ENCODE data around the gene TPRKB. TPM values are rescaled to one million over a fixed set of nuclear protein-coding genes. Genes with fewer than 3 reads are reported as not detected.
"Not testable (repeated sequence)": the region's sequence is repeated elsewhere in the genome, so short reads cannot be mapped to it uniquely, and the experiment has no call there.

The TPRKB gene
- total RNA-seq, 1 donor from 2014 or later = 157 TPM

- Histone ChIP-seq H3K27me3 (no peaks in the 10 kb centered on the region), H3K79me2 (ENCODE audit: low read depth) (peaks cover 10% of the 10 kb centered on the region), H3K4me1 (peaks cover 2% of the 10 kb centered on the region), H3K4me2 (no peak overlapping the region), H2AFZ (replicated peaks) (no peak overlapping the region), H3K9me3 (ENCODE audit: low read depth) (no peaks in the 10 kb centered on the region), H4K20me1 (ENCODE audit: low read depth) (peaks cover 3% of the 10 kb centered on the region), H3K4me3 (no peak overlapping the region), H3F3A (ENCODE audit: low read depth) (no peaks in the 10 kb centered on the region), H3K36me3 (no peaks in the 10 kb centered on the region), H3K27ac (no peak overlapping the region), H3K9ac (no peak overlapping the region)
- Mint-ChIP-seq H3K4me3 (no peak overlapping the region), H3K27ac (no peak overlapping the region), H3K36me3 (peaks cover 14% of the 10 kb centered on the region), H3K27me3 (ENCODE audit: insufficient read depth, low read depth) (no peaks in the 10 kb centered on the region), H3K4me1 (peaks cover 2% of the 10 kb centered on the region), H3K9me3 (no peaks in the 10 kb centered on the region)
- no peak for DNase-seq (ENCODE audit: low spot score)
- TF ChIP-seq, protein P1, sequence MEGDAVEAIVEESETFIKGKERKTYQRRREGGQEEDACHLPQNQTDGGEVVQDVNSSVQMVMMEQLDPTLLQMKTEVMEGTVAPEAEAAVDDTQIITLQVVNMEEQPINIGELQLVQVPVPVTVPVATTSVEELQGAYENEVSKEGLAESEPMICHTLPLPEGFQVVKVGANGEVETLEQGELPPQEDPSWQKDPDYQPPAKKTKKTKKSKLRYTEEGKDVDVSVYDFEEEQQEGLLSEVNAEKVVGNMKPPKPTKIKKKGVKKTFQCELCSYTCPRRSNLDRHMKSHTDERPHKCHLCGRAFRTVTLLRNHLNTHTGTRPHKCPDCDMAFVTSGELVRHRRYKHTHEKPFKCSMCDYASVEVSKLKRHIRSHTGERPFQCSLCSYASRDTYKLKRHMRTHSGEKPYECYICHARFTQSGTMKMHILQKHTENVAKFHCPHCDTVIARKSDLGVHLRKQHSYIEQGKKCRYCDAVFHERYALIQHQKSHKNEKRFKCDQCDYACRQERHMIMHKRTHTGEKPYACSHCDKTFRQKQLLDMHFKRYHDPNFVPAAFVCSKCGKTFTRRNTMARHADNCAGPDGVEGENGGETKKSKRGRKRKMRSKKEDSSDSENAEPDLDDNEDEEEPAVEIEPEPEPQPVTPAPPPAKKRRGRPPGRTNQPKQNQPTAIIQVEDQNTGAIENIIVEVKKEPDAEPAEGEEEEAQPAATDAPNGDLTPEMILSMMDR (IDR thresholded peaks at IDR 0.05) = no peak
These were observed 6.3 kb downstream of the TPRKB start for GRCh38 chr2:73730810-73731209.

GRCh38 chr2:73728711-73729110, 8.4 kb downstream of the TPRKB start:
- H3K9me3 ChIP-seq (ENCODE audit: low read depth) = no peaks in the 10 kb centered on the region
- no peak overlapping the region for H3K27ac Mint-ChIP-seq
- no peak overlapping the region for H3K4me3 Mint-ChIP-seq
- H3K9ac ChIP-seq = no peak overlapping the region
- H4K20me1 ChIP-seq (ENCODE audit: low read depth) = no peaks in the 10 kb centered on the region
- no peak overlapping the region for H3K4me2 ChIP-seq
- peaks cover 12% of the 10 kb centered on the region for H3K36me3 Mint-ChIP-seq
- no peaks in the 10 kb centered on the region for H3K79me2 ChIP-seq (ENCODE audit: low read depth)
- no peaks in the 10 kb centered on the region for H3K4me1 ChIP-seq
- H3K36me3 ChIP-seq = no peaks in the 10 kb centered on the region
- no peaks in the 10 kb centered on the region for H3K27me3 Mint-ChIP-seq (ENCODE audit: insufficient read depth, low read depth)
- no peak overlapping the region for H2AFZ ChIP-seq (replicated peaks)
- no peak overlapping the region for H3K4me3 ChIP-seq
- DNase-seq (ENCODE audit: low spot score) = no peak
- no peaks in the 10 kb centered on the region for H3F3A ChIP-seq (ENCODE audit: low read depth)
- H3K4me1 Mint-ChIP-seq = no peaks in the 10 kb centered on the region
- TF ChIP-seq, protein P1 (IDR thresholded peaks at IDR 0.05) = no peak
- TF ChIP-seq EZH2 (IDR thresholded peaks at IDR 0.05) (no peak), EZH2phosphoT487 (IDR thresholded peaks at IDR 0.05) (no peak)
- H3K27ac ChIP-seq = no peak overlapping the region
- H3K9me3 Mint-ChIP-seq = no peaks in the 10 kb centered on the region
- H3K27me3 ChIP-seq = no peaks in the 10 kb centered on the region

DNA sequence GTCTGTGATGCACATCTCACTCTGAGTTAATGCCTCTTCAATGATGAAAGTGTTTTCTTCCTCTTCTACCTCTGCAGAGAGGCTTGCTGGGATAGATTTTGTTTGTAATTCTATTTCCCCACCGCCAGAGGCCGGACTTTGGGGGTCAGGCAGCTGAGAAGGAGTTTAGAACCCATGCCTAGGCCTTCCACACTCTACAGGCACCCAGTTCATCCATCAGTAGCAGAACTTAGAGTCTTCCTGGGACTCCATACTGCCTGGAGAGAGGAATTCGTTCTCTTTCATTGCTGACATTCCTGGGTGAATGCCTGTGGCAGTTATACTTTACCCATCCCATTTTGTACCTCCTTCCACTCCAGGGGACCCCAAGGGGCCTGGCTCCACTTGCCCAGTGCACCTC, 9.1 kb downstream of the TPRKB start:
- Mint-ChIP-seq H3K4me3 (no peak overlapping the region), H3K27ac (no peak overlapping the region), H3K4me1 (no peaks in the 10 kb centered on the region), H3K9me3 (no peaks in the 10 kb centered on the region), H3K36me3 (peaks cover 14% of the 10 kb centered on the region), H3K27me3 (ENCODE audit: insufficient read depth, low read depth) (no peaks in the 10 kb centered on the region)
- no peak for DNase-seq (ENCODE audit: low spot score)
- TF ChIP-seq EZH2phosphoT487 (IDR thresholded peaks at IDR 0.05) (no peak), EZH2 (IDR thresholded peaks at IDR 0.05) (no peak)
- TF ChIP-seq, protein P1 (IDR thresholded peaks at IDR 0.05) = no peak
- no peak overlapping the region for H2AFZ ChIP-seq (replicated peaks)
- no peaks in the 10 kb centered on the region for H3K36me3 ChIP-seq
- no peaks in the 10 kb centered on the region for H3F3A ChIP-seq (ENCODE audit: low read depth)
- H3K27me3 ChIP-seq = no peaks in the 10 kb centered on the region
- H3K9ac ChIP-seq = no peak overlapping the region
- no peaks in the 10 kb centered on the region for H4K20me1 ChIP-seq (ENCODE audit: low read depth)
- H3K4me3 ChIP-seq = no peak overlapping the region
- H3K4me1 ChIP-seq = no peaks in the 10 kb centered on the region
- no peaks in the 10 kb centered on the region for H3K79me2 ChIP-seq (ENCODE audit: low read depth)
- H3K27ac ChIP-seq = no peak overlapping the region
- no peak overlapping the region for H3K4me2 ChIP-seq
- no peaks in the 10 kb centered on the region for H3K9me3 ChIP-seq (ENCODE audit: low read depth)

DNA sequence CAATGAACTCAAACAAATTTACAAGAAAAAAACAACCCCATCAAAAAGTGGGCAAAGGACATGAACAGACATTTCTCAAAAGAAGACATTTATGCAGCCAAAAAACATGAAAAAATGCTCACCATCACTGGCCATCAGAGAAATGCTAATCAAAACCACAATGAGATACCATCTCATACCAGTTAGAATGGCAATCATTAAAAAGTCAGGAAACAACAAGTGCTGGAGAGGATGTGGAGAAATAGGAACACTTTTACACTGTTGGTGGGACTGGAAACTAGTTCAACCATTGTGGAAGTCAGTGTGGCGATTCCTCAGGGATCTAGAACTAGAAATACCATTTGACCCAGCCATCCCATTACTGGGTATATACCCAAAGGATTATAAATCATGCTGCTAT, 10.5 kb downstream of the TPRKB start:
- H4K20me1 ChIP-seq (ENCODE audit: low read depth); H3K27ac ChIP-seq; H2AFZ ChIP-seq (replicated peaks); H3K4me1 Mint-ChIP-seq; H3K9me3 ChIP-seq (ENCODE audit: low read depth); H3K27me3 ChIP-seq; H3K4me2 ChIP-seq; H3K4me1 ChIP-seq; H3K36me3 Mint-ChIP-seq; H3F3A ChIP-seq (ENCODE audit: low read depth); H3K27me3 Mint-ChIP-seq (ENCODE audit: insufficient read depth, low read depth); H3K4me3 ChIP-seq; H3K27ac Mint-ChIP-seq; H3K4me3 Mint-ChIP-seq; H3K36me3 ChIP-seq; DNase-seq (ENCODE audit: low spot score); H3K9ac ChIP-seq; H3K9me3 Mint-ChIP-seq; H3K79me2 ChIP-seq (ENCODE audit: low read depth): not testable (repeated sequence)
